T-helper 1 cell (primary cell): ENCODE data around the gene KLF16.

ENCODE experiments used
- DNase-seq, 5 donors: peaks; one replicate each; pipeline ENCODE4 v3.0.0-alpha.2; 2012 to 2020

The KLF16 gene

DNA sequence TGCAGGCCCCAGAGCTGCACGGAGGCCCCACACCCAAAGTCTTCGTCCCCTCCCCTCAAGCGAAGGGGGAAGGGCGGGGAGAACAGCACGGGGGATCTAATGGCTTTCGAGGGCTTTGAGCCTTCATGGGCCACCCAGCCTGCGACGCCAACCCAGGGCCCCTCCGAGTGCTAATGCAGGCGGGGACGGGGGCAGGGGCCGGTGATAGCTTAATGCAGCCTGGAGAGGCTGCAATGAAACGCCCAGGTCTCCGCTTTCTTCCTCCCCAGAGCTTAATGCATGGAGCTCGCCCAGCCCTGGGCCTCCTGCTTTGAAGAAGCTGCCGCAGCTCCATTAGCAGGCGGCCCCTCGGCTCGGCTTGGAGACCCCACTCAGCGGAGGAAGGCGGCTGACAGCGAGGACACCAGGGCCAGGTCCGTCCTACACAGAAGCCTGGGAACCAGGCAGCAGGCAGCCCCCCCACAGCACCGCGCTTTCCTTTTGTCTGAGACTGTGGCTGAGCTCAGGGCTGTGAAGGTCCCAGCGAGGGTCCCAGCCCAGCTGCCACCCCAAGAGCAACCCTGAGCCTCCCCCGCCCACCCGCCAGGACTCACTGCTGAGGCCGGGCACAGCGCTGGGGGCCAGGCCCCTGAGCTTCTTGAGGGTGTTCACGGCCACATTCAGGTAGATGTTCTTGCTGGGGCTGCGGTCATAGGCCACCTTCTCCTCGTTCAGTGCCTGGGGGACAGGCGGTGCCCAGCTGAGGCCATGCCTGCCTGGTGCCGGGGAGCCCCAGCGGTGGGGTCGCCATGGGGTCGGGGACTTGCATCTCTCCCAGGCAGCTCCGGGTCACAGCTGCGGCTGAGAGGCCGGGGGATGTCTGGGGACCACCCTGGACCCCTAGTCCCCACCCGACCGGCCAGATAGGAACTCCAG is 43.8 kb downstream of the KLF16 start:
- no peak for DNase-seq

GRCh38 chr19:1818549-1819195 is 44.7 kb downstream of the KLF16 start:
- no peak for DNase-seq

DNA sequence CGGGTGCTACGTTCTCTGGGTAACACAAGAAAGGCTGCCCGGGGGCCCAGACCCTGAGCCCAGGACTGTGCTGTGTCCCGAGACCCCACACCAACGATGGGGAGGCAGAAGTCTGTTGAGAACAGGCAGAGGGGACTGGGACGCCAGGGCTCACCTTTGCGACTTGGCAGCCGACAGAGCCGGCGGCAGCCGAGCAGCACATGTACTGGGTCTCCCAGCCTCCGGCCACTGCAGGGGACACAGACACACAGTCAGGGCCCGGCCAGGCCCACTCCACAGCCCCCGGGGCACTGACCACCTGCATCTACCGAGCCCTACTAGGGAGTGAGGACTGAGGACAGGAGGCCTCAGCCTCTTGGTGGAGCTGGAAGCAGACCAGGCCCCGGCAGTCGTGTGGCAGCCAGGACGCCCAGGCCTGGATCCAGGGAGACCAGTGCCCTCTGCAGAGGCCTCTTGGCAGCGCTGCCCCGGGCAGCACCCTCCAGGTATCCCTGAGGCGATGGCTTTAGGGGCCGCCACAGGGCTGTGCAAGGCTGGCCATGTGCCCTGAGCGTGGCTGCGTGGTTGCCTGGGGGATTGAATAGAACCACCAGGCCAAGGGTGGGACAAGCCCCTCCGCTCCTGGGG is 45.7 kb downstream of the KLF16 start:
- no peak for DNase-seq

- no peak for DNase-seq
Observed at GRCh38 chr19:1816530-1817298, 46.7 kb downstream of the KLF16 start.

GRCh38 chr19:1815605-1816529 is 47.5 kb downstream of the KLF16 start:
- DNase-seq: no peak

DNA sequence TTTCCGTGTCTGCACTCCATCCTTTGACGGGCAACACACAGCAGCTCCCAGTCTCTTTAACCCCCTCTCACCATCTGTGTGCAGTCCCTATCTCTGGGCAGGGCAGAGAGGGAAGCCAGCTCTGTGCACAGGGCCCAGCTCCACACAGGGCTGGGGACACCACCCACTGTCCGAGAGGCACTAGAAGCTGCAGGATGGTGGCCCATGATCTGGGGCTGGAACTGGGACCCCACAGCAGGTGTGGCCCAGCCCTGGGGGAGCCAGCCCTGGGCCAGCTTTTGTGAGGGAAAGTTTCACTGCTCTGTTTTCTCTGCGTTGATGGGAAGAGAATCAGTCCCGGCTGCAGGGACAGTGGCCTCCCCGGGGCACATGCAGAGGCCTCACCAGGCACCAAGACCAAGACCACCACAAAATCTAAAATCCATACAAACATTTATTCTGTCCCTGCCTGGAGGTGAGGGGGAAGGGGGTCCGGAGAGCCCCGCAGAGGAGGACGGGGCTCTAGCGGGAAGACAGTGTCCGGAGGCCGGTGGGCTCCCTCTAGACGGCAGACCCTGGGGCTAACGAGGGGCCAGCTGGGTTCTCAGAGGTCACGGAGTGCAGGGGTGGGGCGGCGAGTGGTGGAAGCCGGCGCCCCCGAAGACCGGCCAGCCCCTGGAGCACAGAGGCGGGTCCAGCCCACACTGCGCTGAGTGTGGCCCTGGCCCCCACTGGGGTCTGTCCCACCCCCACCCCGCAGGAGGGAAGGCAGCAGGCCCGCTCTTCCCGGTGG is 48.4 kb downstream of the KLF16 start:
- no peak for DNase-seq

- no peak for DNase-seq
Observed at GRCh38 chr19:1814391-1814790, 49.0 kb downstream of the KLF16 start.

DNA sequence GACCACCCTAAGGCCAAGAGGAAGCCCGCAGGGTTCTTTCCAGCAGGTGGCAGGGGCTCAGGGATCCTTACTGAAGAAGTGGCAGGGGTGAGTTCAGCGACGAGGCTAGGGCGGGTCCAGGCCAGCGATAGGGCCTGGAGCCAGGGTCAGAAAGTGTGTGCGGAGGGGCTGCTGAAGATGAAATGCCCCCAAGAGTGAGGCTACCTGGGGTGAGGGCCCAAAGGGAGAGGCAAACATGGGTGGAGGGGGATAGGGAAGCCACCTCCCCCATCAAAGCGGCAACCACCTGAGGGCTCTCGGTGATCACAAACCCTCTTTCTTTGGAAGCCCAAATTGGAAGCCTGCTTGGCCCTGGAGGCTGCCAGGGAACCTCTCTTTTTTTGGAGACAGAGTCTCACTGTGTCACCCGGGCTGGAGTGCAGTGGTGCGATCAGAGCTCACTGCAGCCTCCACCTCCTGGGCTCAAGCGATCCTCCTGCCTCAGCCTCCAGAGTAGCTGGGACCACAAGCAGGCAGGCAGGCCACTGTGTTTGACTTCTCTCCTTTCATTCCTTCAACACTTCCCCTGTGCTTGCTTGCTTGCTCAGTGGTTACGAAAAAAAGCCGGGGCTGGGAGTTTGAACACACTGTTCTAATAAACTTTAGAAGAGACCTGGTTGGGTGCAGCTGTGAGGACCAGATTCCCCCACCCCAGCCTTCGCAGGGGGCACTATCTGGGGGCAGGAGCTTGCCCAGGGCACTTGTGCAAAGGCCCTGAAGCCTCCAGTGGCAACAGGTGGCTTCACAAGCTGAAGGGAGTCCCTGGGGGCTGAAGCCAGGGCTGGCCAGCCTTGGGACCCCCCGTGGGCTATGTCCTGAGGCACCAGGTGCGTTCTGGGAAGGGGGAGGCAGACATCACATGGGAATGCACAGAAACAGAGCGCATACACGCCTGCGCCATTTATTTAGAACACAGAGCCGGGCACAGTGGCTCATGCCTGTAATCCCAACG is 49.9 kb downstream of the KLF16 start:
- DNase-seq: no peak

DNA sequence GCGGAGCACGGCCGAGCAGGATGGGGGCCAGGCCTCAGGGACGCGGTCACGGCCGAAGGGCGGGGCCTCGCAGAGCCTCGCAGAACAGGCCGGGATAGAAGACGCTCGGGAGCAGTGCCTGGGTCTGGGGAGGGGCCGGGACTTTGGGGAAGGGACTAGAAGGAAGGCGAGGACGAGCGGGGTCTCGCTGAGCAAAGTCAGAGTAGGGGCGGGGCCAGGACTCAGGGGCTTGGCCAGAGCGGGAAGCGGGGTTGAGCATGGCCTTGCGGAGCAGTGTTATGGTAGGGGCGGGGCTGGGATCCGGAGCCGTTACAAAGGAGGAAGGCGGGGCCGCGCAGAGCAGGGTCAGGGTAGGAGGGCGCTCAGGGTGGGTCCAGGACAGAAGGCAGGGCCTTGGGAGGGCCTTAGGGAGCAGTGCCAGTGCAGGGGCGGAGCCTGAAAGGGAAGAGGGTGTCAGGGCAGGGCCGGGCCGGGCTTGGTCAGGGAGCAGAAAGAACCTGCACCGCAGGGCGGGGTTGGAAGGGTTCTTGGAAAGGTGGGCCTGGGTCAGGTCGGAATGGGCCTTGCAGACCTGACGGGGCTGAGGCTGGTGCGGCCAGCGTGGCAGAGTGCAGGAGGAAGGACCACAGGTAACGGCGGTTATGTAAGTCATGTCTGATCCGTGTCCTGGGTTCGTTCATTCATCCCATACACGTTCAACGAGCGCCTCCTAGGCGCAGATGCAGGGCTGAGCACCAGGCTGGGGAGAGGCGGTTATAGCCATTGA is 50.8 kb downstream of the KLF16 start:
- peak; percentile 75 to 98 (median 80) for DNase-seq

- peak in 4 of 5 donors; percentile 64 to 75 (median 70) for DNase-seq
Observed at GRCh38 chr19:1811942-1812425, 51.4 kb downstream of the KLF16 start, which contains the start of gene ATP8B3. Gene ATP8B3 (minus strand): TSS chr19:1812276. CDS start chr19:1811736, 540 bp downstream.

DNA sequence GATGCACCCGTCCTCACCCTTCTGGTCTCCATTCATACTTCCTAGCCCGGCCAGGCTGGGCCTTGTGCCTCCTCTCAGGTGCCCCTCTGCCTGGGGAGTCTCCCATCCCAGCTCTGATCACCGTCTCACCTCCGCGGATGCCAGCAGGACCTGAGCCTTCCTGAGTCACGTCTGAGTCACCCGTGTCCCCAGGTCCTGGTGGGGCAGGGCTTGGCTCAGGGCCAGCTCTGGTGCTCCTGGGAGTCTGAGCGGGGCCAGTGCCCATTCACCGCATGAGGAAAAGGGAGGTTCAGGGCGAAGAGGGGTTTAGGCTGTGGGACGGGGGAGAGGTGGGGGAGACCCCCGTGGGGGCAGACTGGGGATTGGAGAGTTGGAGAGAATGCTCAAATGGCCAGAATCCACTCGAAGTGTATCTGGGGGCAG is 51.9 kb downstream of the KLF16 start:
- DNase-seq: peak in 2 of 5 donors; percentile 39

DNA sequence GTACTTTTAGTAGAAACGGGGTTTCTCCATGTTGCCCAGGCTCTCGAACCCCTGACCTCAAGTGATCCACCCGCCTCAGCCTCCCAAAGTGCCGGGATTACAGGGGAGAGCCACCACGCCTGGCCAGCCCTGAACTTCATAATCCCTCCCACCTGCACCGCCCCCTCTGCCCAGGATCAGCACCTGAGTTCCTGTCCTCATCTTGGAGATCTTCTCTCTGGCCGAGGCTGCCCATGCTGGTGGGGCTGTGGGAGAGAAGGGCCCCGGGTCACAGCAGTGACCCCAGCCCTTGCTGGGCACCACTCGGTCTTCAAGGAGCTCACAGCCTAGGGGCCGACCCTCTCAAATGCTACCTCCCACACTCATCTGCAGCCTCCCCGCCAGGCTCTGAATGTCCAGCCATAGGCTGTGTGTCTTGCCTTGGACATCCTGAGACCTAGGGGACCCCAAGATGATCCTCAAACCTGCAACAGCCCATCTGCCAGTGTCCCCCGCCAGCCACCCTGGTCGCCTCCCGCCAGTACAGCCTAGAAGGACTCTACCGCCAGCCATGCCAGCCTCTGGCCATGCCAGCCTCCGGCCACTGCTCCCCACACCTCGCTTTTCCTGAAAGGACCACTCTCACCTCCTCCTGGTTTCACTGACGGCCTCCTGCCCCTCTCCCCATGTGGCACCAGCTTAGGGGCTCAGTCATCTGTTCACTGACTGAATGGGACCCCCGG is 52.8 kb downstream of the KLF16 start:
- no peak for DNase-seq

- DNase-seq: no peak
Observed at GRCh38 chr19:1809678-1810077, 53.7 kb downstream of the KLF16 start.

DNA sequence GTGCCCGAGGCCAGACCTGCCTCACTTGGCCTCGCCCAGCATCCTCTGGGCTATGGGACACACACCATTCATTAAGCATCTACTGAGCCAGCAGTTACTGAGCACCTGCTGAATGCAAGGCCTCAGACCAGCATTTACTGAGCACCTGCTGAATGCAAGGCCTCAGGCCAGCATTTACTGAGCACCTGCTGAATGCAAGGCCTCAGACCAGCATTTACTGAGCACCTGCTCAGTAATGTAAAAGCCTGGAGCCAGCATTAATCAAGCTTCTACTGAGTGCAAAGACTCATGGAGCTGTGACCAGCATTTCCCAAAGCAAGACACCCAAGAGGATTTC is 55.0 kb downstream of the KLF16 start:
- no peak for DNase-seq

GRCh38 chr19:1807695-1808394 is 55.5 kb downstream of the KLF16 start:
- no peak for DNase-seq

- DNase-seq: no peak
Observed at GRCh38 chr19:1807030-1807694, 56.2 kb downstream of the KLF16 start.
